ENCODE data around the gene DCC.

Gene DCC

GRCh38 chr18:52607985-52608384, 268.0 kb downstream of the DCC start:
- no peak for DNase-seq

DNA sequence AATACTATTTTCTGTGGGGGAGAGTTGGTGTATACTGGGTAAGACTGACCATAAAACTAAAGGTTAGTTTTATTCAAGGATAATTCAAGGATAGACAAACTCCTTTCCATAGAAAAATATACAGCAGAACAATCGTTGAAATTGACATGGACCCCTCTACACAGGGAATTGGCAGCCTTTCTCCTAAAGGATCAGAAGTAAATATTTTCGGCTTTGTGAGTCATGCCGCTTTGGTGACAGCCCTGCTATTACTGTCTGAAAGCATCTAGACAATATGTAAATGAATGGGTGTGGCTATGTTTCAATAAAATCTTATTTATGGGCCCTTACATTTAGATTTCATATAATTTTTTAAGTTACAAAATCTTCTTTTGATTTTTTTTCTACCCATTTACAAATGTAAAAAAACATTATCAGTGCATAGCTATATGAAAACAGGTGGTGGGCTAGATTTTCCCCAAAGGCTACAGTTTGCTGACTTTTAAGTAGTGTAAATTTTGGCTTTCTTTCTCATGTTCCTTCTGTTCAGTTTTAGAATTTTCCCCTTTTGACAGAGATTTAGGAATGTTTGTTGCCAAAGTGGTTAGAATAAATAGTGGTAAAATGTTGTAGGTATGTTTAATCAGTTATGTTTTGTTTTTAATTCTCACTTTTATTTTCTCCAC, 270.6 kb downstream of the DCC start:
- no peak for DNase-seq

- DNase-seq = no peak
These were observed 272.4 kb downstream of the DCC start for GRCh38 chr18:52612406-52612805.

- no peak for DNase-seq
These were observed 275.3 kb downstream of the DCC start for GRCh38 chr18:52615321-52615720.

DNA sequence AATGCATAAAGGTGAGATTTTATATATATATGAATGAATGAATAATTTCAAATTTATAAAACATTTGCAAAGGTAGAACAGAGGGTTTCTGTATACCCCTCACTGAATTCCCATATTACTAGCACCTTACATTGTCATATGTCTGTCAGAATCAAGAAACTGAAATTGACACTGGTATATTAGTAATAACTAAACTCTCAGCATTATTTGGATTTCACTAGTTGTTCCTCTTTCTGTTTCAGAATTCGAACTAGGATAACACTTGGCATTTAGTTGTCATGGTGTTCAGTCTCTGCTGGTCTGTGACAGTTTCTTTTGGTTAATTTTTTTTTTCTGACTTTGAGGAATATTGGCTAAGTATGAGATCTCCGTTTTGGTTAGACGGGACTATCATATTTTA, 275.9 kb downstream of the DCC start:
- DNase-seq = no peak

DNA sequence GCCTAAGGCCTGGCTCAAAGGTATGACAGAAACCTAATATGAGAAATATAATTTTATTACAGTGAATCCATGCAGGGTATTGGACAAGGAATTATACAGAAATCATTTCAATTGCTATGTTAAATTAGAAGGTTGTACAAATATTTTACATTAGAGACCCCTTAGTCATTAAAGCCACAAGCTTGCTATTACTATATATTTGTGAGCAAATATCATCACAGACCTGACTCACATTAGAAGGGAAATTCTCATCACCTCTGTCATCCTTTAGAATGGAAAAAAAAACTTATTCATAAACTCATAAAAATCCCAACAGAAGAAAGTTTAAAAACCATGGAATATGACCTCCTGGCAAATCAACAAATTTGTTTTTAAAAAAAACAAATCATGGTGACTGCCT, 277.9 kb downstream of the DCC start:
- DNase-seq = no peak

DNA sequence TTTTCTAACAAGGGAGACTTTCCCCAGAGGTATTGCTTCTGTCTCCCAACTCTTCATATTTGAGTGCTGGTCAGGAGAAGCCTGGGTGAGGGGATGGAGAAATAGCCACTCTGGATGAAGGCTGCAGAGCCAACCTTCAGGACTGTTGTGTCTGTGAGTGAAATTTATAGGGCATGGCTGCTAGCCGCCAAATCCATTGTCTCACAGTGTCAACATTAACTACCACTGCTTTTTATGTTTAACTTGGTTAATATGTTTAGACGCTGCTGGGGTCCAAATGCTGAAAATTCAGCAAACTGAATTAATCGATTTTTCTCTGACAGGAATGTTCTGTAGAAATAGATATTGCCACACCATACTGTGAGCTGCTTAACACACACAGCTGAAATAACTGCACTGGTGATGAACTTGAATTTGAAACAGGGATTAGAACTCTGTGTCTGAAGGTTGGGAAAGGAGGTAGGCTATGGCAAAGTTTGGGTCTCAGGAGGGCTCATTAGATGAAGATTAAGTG, 281.0 kb downstream of the DCC start:
- DNase-seq = no peak

- DNase-seq = no peak
These were observed 284.7 kb downstream of the DCC start for GRCh38 chr18:52624702-52625101.

- DNase-seq = no peak
These were observed 296.5 kb downstream of the DCC start for GRCh38 chr18:52636536-52636935.

DNA sequence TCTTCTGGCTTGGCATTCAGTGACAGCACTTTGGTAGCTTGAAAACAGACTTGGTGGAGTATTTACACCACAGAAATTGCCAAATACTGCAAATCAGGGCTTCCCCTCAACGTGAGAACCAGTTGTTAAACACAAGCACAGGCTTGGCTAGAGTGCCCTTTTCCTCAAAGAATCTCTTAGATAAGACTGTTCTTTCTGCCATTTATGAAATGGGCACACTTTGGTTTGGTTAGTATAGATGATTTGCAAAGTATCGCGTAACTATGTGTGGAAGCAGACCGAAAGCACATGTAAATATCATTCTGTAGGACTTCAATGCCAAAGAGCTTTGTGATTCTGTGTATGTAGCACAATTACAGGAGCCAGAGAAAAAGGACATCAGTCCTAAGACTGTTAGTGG, 308.2 kb downstream of the DCC start:
- no peak for DNase-seq

- DNase-seq = no peak
These were observed 312.4 kb downstream of the DCC start for GRCh38 chr18:52652391-52652790.

- no peak for DNase-seq
These were observed 317.2 kb downstream of the DCC start for GRCh38 chr18:52657043-52657805.

- no peak for DNase-seq
These were observed 327.6 kb downstream of the DCC start for GRCh38 chr18:52667463-52668065.

GRCh38 chr18:52670896-52671295, 330.9 kb downstream of the DCC start:
- no peak for DNase-seq

- DNase-seq = no peak
These were observed 338.0 kb downstream of the DCC start for GRCh38 chr18:52678034-52678433.

DNA sequence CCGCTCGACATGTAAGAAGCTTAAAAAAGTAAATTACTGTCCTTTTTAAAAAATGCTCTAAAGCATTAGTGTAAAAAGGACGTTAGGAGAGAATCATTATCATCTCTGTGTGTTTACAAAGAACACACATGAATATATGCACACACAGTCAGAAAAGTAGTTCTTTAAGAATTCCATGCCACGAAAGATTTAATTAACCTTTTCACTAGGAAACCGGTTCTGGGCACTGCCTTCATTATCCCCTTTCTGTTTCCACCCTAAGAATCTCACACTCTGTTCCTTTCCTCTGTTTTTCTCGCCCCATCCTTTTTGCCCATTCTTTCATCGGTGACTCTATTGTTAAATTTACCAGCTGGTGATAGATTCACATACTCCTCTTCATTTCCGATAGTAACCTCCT, 338.6 kb downstream of the DCC start:
- no peak for DNase-seq

GRCh38 chr18:52679354-52679753, 339.4 kb downstream of the DCC start:
- no peak for DNase-seq

DNA sequence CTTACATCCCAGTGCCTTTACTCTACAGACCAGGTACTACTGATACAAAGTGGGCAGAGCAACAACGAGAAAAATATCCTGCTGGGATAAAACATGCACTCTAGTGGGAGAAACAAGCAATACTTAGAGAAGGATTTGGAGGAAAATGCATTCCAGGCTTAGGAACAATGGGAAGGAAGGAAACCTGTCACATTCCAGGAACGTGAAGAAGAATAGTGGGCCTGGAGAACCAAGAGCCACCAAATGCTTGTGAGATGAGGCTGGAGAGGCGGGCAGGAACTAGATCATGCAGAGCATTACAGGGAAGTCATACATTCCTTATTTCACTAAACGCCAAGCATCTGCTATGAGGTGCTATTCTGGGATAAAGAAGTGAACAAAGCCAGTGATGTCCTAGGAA, 342.3 kb downstream of the DCC start:
- no peak for DNase-seq

GRCh38 chr18:52685316-52685715, 345.3 kb downstream of the DCC start:
- DNase-seq = no peak

- no peak for DNase-seq
These were observed 351.8 kb downstream of the DCC start for GRCh38 chr18:52691841-52692240.

GRCh38 chr18:52694804-52695203, 354.8 kb downstream of the DCC start:
- no peak for DNase-seq

GRCh38 chr18:52700116-52700515, 360.1 kb downstream of the DCC start:
- DNase-seq = no peak

- DNase-seq = no peak
These were observed 360.8 kb downstream of the DCC start for GRCh38 chr18:52700816-52701215.
